Esophagus squamous epithelium (tissue), 4 donors: ENCODE results near the gene CUBN.

Experiments
- CTCF ChIP-seq, 6 experiments: fragments of 450-650 bp in 4 of 6; fragments of 200-600 bp in 2 of 6; sonication (generic) in 2 of 6; IDR thresholded peaks; one replicate each; pipeline ENCODE4 v1.5.1; 2016 to 2019; ENCODE audit warnings: antibody characterized with exemption in 6 of 6, mild to moderate bottlenecking in 4 of 6, moderate library complexity in 4 of 6
- POLR2A ChIP-seq, 4 donors: fragments of 450-650 bp; IDR thresholded peaks; one replicate each; pipeline ENCODE4 v1.6.1; 2017; ENCODE audit warnings: antibody characterized with exemption in 4 of 4, mild to moderate bottlenecking in 4 of 4, moderate library complexity in 3 of 4

- no peak for TF ChIP-seq CTCF (IDR thresholded peaks at IDR 0.05)
- no peak for TF ChIP-seq POLR2A (IDR thresholded peaks at IDR 0.05)
Observed at GRCh38 chr10:17037910-17038309, 91.7 kb downstream of the CUBN start.
